HEK293 (cell line): ENCODE measurements around the gene GAS7.

Source experiments
- CTCF ChIA-PET: fragments of 350-600 bp; formaldehyde crosslinking; extraction: SDS; loops from one replicate; lab custom pipeline; 2021; ENCODE audit warnings: antibody characterized with exemption; lab: Yijun Ruan, JAX
- POLR2A ChIA-PET: fragments of 300-600 bp; formaldehyde crosslinking; extraction: SDS; loops from one replicate; lab custom pipeline; 2020; ENCODE audit warnings: antibody characterized with exemption, inconsistent platforms; lab: Yijun Ruan, JAX
- H3K27ac ChIP-seq: fragments of 200-500 bp; sonication (Bioruptor generic); 2 replicates; pipeline ENCODE4 v1.5.1; 2014; ENCODE audit warnings: low read depth, low read length, control low read depth, inconsistent platforms; ENCODE audit errors: extremely low read depth
- H3K36me3 ChIP-seq, 2 experiments: fragments of 200-500 bp in 1 of 2; sonication (Bioruptor generic) in 1 of 2; 1 replicate in 1 of 2; 2 replicates in 1 of 2; pipeline ENCODE4 v1.5.1; 2014 to 2017; ENCODE audit warnings: inconsistent platforms in 2 of 2, low read length in 2 of 2; ENCODE audit not compliant: control insufficient read depth in 2 of 2, insufficient read depth in 1 of 2
- H3K4me1 ChIP-seq: fragments of 200-500 bp; sonication (Bioruptor generic); 2 replicates; pipeline ENCODE4 v1.5.1; 2014; ENCODE audit warnings: mild to moderate bottlenecking, low read length, inconsistent platforms; ENCODE audit not compliant: control insufficient read depth, insufficient read depth
- H3K4me3 ChIP-seq: 2 replicates; pipeline ENCODE4 v1.5.1; 2011; ENCODE audit warnings: low read depth, mild to moderate bottlenecking, control low read depth, low read length, moderate library complexity
- H3K9me3 ChIP-seq: fragments of 200-500 bp; sonication (Bioruptor generic); 2 replicates; pipeline ENCODE4 v1.5.1; 2014; ENCODE audit warnings: low read depth, low read length, inconsistent platforms; ENCODE audit not compliant: control insufficient read depth, insufficient read depth
- HOXC10 ChIP-seq: sonication (generic); formaldehyde crosslinking; IDR thresholded peaks from 2 replicates; pipeline ENCODE4 v1.8.1; 2023; ENCODE audit warnings: mild to moderate bottlenecking, missing genetic modification reagents
- KLF10 ChIP-seq: fragments of 450-650 bp; IDR thresholded peaks from 2 replicates; pipeline ENCODE4 v1.5.1; 2018; ENCODE audit warnings: missing biosample characterization, mild to moderate bottlenecking, missing genetic modification characterization
- SCRT2 ChIP-seq: fragments of 450-650 bp; formaldehyde crosslinking; IDR thresholded peaks from 2 replicates; pipeline ENCODE4 v1.5.1; 2016; ENCODE audit warnings: missing biosample characterization, missing genetic modification characterization
- ZNF202 ChIP-seq: fragments of 450-650 bp; formaldehyde crosslinking; IDR thresholded peaks from 2 replicates; pipeline ENCODE4 v1.5.1; 2016; ENCODE audit warnings: missing biosample characterization, missing genetic modification characterization, borderline replicate concordance
- ZNF221 ChIP-seq: fragments of 450-650 bp; formaldehyde crosslinking; IDR thresholded peaks from 2 replicates; pipeline ENCODE4 v1.5.1; 2017; ENCODE audit warnings: missing biosample characterization, missing genetic modification characterization, borderline replicate concordance
- ZNF302 ChIP-seq: fragments of 450-650 bp; formaldehyde crosslinking; IDR thresholded peaks from 2 replicates; pipeline ENCODE4 v1.5.1; 2016; ENCODE audit warnings: missing biosample characterization, missing genetic modification characterization, low read depth
- ZNF514 ChIP-seq: fragments of 450-650 bp; formaldehyde crosslinking; IDR thresholded peaks from 2 replicates; pipeline ENCODE4 v1.5.1; 2016; ENCODE audit warnings: missing biosample characterization, missing genetic modification characterization
- ZNF585B ChIP-seq: fragments of 450-650 bp; formaldehyde crosslinking; IDR thresholded peaks from 2 replicates; pipeline ENCODE4 v1.5.1; 2016; ENCODE audit warnings: missing biosample characterization, missing genetic modification characterization
- ZNF629 ChIP-seq: fragments of 450-650 bp; formaldehyde crosslinking; IDR thresholded peaks from 2 replicates; pipeline ENCODE4 v1.5.1; 2017; ENCODE audit warnings: missing biosample characterization, missing genetic modification characterization
- ZNF776 ChIP-seq: fragments of 450-650 bp; formaldehyde crosslinking; IDR thresholded peaks from 2 replicates; pipeline ENCODE4 v1.5.0; 2017; ENCODE audit warnings: missing biosample characterization, missing genetic modification characterization, borderline replicate concordance
- ZNF785 ChIP-seq: fragments of 450-650 bp; formaldehyde crosslinking; IDR thresholded peaks from 2 replicates; pipeline ENCODE4 v1.5.1; 2016; ENCODE audit warnings: missing biosample characterization, missing genetic modification characterization
- ZSCAN30 ChIP-seq: fragments of 450-650 bp; IDR thresholded peaks from 2 replicates; pipeline ENCODE4 v1.5.1; 2018; ENCODE audit warnings: missing biosample characterization, mild to moderate bottlenecking, missing genetic modification characterization, moderate library complexity

The GAS7 gene

DNA sequence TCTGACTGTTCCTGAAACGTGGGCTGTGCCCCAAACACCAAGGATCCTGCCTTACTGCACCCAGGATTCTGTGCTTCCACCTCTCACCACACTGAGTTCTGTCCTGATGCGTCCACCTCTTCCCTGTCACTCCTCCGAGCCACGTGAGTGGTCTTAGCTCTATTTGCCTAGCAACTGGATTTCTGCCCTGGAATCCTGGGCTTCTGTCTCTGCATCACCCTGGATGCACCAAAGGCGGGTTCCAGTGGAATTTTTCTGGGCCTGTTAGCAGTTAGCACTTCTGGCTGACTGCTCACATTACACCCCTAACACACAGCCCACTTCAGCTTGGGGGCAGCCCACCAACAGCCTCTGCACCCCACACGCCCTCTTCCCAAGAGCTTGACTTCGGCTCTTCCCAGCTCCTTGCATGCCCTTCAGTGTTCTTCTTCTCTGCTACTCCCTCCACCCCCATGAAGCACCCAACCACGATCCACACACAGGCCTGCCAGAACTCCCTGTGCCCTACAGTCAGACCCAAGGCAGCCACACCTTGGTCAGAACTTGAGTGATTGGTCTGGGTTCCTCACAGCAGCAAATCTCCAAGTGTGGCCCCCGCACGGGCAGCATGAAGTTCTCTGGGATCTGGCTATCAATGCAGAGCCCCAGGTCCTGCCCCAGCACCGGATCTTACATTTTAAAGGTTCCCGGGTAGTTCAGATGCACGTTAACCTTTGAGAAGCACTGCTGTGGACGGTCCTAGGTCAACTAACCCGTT, 163.5 kb downstream of the GAS7 start:
- no peaks in the 10 kb centered on the region for H3K36me3 ChIP-seq
- no peak overlapping the region for H3K27ac ChIP-seq
- H3K4me1 ChIP-seq, result no peaks in the 10 kb centered on the region
- no peaks in the 10 kb centered on the region for H3K9me3 ChIP-seq
- ChIA-PET CTCF (no interaction called here), POLR2A (interaction anchor here (0.7 kb wide), 1 partner anchor 106 kb away, joined by 4 read pairs; no protein-coding TSS in a partner anchor)
- no peak overlapping the region for H3K4me3 ChIP-seq
- TF ChIP-seq ZNF785 (tag by site-specific recombination), result no peak
- no peak for TF ChIP-seq KLF10

DNA sequence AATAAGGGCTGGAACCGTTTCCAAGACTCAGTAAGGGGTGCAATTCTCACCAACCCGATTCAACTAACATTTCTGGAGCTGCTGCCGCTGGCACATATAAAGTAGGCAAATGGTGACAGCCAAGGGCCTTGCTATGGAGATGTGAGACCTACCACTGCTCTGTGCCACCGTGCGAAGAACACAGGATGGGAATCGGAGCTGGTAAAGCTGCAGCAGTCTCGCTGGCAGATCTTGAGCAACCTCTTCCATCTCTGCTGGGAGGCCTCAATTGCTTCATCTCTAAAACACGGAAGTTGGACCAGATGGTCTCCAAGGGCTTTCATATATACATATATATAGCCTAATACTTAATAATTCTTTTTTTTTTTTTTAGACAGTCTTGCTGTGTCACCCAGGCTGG, 164.4 kb downstream of the GAS7 start:
- POLR2A ChIA-PET, result interaction anchor here (0.7 kb wide), 1 partner anchor 105 kb away, joined by 4 read pairs; no protein-coding TSS in a partner anchor
- H3K27ac ChIP-seq, result no peak overlapping the region

DNA sequence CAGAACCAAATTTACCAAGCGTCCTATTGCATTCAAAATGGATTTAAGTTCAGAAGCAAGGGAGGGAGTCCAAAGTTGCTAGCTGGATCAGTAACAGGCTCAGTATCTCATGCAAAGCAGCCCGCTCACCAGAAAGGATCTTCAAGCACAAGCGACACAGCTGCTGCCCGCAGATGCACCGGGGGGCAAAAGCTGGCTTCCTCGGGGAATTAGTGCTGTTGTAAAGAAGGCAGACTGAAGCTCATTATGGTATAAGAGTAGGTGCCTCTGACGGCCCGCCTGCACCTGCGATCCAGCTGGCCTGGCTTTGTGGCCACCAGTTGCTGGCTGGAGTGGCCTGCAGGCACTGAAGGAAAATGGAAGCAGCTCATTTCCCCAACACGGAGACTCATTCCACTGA, 165.0 kb downstream of the GAS7 start:
- CTCF ChIA-PET, result no interaction called here
- no peaks in the 10 kb centered on the region for H3K9me3 ChIP-seq
- H3K4me3 ChIP-seq, result no peak overlapping the region
- H3K4me1 ChIP-seq, result no peaks in the 10 kb centered on the region
- no peak for TF ChIP-seq ZNF302 (tag by site-specific recombination)
- TF ChIP-seq SCRT2 (tag by site-specific recombination), result peak; percentile 30; the same call in 1 of the 2 replicates
- no peak for TF ChIP-seq ZNF585B (tag by site-specific recombination)
- H3K36me3 ChIP-seq, result no peaks in the 10 kb centered on the region
- POLR2A ChIA-PET, result no interaction called here
- no peak overlapping the region for H3K27ac ChIP-seq

More for the DNA sequence above, 164.4 kb downstream of the GAS7 start:
- no peaks in the 10 kb centered on the region for H3K36me3 ChIP-seq
- CTCF ChIA-PET, result no interaction called here
- no peak overlapping the region for H3K4me3 ChIP-seq
- H3K4me1 ChIP-seq, result no peaks in the 10 kb centered on the region
- H3K9me3 ChIP-seq, result no peaks in the 10 kb centered on the region
- TF ChIP-seq ZSCAN30 (tag by site-specific recombination) (no peak), ZNF221 (tag by site-specific recombination) (no peak)

DNA sequence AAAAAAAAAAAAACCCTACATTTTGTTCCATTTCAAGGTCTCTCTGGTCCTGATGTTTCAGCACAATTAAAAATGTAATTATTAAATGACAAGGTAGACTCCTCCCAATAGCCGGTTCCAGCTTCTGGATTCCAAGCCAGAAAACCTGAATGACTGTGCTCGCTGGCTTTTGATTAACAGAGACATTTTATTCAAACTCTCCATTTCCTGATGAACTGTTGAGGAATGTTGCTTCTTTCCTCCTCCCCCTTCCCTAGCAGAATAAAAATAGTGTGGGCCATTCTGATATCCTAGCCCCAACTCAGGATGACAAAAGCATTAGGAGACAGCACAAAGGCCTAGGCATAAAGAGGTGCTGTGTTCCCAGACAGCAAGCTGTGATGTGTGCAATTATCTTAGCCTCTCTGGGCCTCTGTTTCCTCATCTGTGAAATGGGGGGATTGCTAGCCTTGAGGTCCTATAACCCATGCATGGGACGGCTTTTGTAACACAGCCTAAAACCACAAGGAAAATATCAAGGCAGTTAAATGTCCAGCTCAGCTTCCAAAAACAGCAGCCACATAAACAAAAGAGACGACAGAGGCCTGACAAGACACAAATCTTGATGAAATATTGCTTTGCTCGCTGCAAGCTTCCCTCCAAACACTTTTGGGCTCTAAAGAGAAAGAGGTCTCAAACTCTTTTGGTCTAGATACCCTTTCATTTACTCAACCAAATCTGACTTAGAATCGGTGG, 166.1 kb downstream of the GAS7 start:
- H3K27ac ChIP-seq, result no peak overlapping the region
- H3K4me1 ChIP-seq, result no peaks in the 10 kb centered on the region
- CTCF ChIA-PET, result interaction anchor here (0.6 to 1.6 kb wide), 4 partner anchors 11 to 231 kb away, joined by 3 to 5 read pairs (median 5); no protein-coding TSS in a partner anchor
- TF ChIP-seq ZNF202 (tag by site-specific recombination) (no peak), HOXC10 (CRISPR knock-in tag) (no peak), ZNF514 (tag by site-specific recombination) (no peak)
- TF ChIP-seq, all 188 proteins: peak for 0
- H3K36me3 ChIP-seq, result no peaks in the 10 kb centered on the region
- H3K9me3 ChIP-seq, result no peaks in the 10 kb centered on the region
- H3K4me3 ChIP-seq, result no peak overlapping the region
- POLR2A ChIA-PET, result no interaction called here

DNA sequence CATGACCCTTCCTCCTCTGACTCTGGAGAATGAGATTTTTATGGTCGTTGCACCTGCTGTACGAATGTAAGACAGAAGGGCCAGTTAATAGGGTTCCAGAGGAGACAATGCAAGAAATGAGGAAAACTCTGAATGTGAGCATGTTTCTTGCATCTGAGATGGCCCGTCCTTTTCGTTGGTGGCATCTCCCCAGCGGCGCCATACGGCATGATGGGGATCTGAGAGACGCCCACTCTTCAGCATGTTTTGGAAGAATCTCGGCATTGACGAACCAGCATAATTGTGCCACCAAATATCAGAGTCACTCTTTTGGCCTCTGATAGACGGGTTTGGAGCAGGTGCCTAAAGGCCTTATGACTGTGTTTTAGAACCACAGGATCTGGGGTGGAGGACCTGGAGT, 166.8 kb downstream of the GAS7 start:
- no peak overlapping the region for H3K27ac ChIP-seq
- no peak overlapping the region for H3K4me3 ChIP-seq
- H3K4me1 ChIP-seq, result no peaks in the 10 kb centered on the region
- TF ChIP-seq ZNF629 (tag by site-specific recombination) (no peak), ZNF776 (tag by site-specific recombination) (no peak)
- H3K36me3 ChIP-seq, result no peaks in the 10 kb centered on the region
- ChIA-PET POLR2A (no interaction called here), CTCF (interaction anchor here (1.2 to 1.6 kb wide), 2 partner anchors 12 to 37 kb away, joined by 3 to 5 read pairs; no protein-coding TSS in a partner anchor)
- no peaks in the 10 kb centered on the region for H3K9me3 ChIP-seq
